Stimulated activated naive CD8-positive, alpha-beta T cell treated with anti-CD3 and anti-CD28 coated beads, Interleukin-15, Interleukin-2, amounts not matched to agents 100 ng/mL and 50 ng/mL, for 24 hours (primary cell): ENCODE results near the gene UNC5C.
A peak's percentile ranks its signal among the peaks of the same experiment; 100 is the strongest.

Experiments used
- H3K27ac Mint-ChIP-seq: one replicate; pipeline ENCODE4 v1.8.0; 2021; ENCODE audit warnings: mild to moderate bottlenecking, mixed read lengths
- H3K27me3 Mint-ChIP-seq: one replicate; pipeline ENCODE4 v1.8.0; 2021; ENCODE audit warnings: mixed read lengths
- H3K36me3 Mint-ChIP-seq: one replicate; pipeline ENCODE4 v1.8.0; 2021; ENCODE audit warnings: low read depth, mixed read lengths
- H3K4me1 Mint-ChIP-seq: one replicate; pipeline ENCODE4 v1.8.0; 2021; ENCODE audit warnings: low read depth, mixed read lengths
- H3K4me3 Mint-ChIP-seq: one replicate; pipeline ENCODE4 v1.8.0; 2021; ENCODE audit warnings: mild to moderate bottlenecking, mixed read lengths
- H3K9me3 Mint-ChIP-seq: one replicate; pipeline ENCODE4 v1.8.0; 2021; ENCODE audit warnings: mixed read lengths

UNC5C gene

GRCh38 chr4:95263391-95263790 lies 285.4 kb downstream of the UNC5C start:
- no peaks in the 10 kb centered on the region for H3K9me3 Mint-ChIP-seq
- no peaks in the 10 kb centered on the region for H3K36me3 Mint-ChIP-seq
- no peak overlapping the region for H3K27ac Mint-ChIP-seq
- H3K27me3 Mint-ChIP-seq = no peaks in the 10 kb centered on the region
- no peaks in the 10 kb centered on the region for H3K4me1 Mint-ChIP-seq
- H3K4me3 Mint-ChIP-seq = no peak overlapping the region

GRCh38 chr4:95256108-95256835 lies 292.5 kb downstream of the UNC5C start:
- Mint-ChIP-seq H3K4me1 (no peaks in the 10 kb centered on the region), H3K27me3 (no peaks in the 10 kb centered on the region), H3K27ac (no peak overlapping the region), H3K4me3 (no peak overlapping the region), H3K36me3 (no peaks in the 10 kb centered on the region), H3K9me3 (no peaks in the 10 kb centered on the region)

GRCh38 chr4:95255396-95256107 lies 293.2 kb downstream of the UNC5C start:
- no peaks in the 10 kb centered on the region for H3K27me3 Mint-ChIP-seq
- no peaks in the 10 kb centered on the region for H3K4me1 Mint-ChIP-seq
- H3K36me3 Mint-ChIP-seq = no peaks in the 10 kb centered on the region
- H3K27ac Mint-ChIP-seq = no peak overlapping the region
- H3K4me3 Mint-ChIP-seq = no peak overlapping the region
- H3K9me3 Mint-ChIP-seq = no peaks in the 10 kb centered on the region

- Mint-ChIP-seq H3K4me3 (no peak overlapping the region), H3K27me3 (no peaks in the 10 kb centered on the region), H3K9me3 (no peaks in the 10 kb centered on the region), H3K36me3 (no peaks in the 10 kb centered on the region), H3K4me1 (peaks cover 17% of the 10 kb centered on the region), H3K27ac (no peak overlapping the region)
Measured at GRCh38 chr4:95251568-95251967, 297.2 kb downstream of the UNC5C start.

- H3K36me3 Mint-ChIP-seq = no peaks in the 10 kb centered on the region
- H3K9me3 Mint-ChIP-seq = no peaks in the 10 kb centered on the region
- peaks cover 17% of the 10 kb centered on the region for H3K4me1 Mint-ChIP-seq
- no peak overlapping the region for H3K27ac Mint-ChIP-seq
- H3K4me3 Mint-ChIP-seq = no peak overlapping the region
- H3K27me3 Mint-ChIP-seq = no peaks in the 10 kb centered on the region
Measured at GRCh38 chr4:95250544-95251137, 298.1 kb downstream of the UNC5C start.

GRCh38 chr4:95249426-95250021 lies 299.2 kb downstream of the UNC5C start:
- H3K27me3 Mint-ChIP-seq = no peaks in the 10 kb centered on the region

GRCh38 chr4:95248720-95249425 lies 299.9 kb downstream of the UNC5C start:
- peaks cover 17% of the 10 kb centered on the region for H3K4me1 Mint-ChIP-seq
- H3K4me3 Mint-ChIP-seq = no peak overlapping the region
- H3K27ac Mint-ChIP-seq = peak overlapping the region; percentile 49
- no peaks in the 10 kb centered on the region for H3K36me3 Mint-ChIP-seq
- no peaks in the 10 kb centered on the region for H3K9me3 Mint-ChIP-seq
- no peaks in the 10 kb centered on the region for H3K27me3 Mint-ChIP-seq

More at GRCh38 chr4:95249426-95250021, 299.2 kb downstream of the UNC5C start:
- Mint-ChIP-seq H3K4me1 (peaks cover 17% of the 10 kb centered on the region), H3K4me3 (no peak overlapping the region), H3K36me3 (no peaks in the 10 kb centered on the region), H3K9me3 (no peaks in the 10 kb centered on the region), H3K27ac (no peak overlapping the region)

GRCh38 chr4:95243892-95244291 lies 304.9 kb downstream of the UNC5C start:
- H3K4me1 Mint-ChIP-seq = peaks cover 6% of the 10 kb centered on the region
- no peaks in the 10 kb centered on the region for H3K9me3 Mint-ChIP-seq
- H3K36me3 Mint-ChIP-seq = no peaks in the 10 kb centered on the region
- H3K27me3 Mint-ChIP-seq = no peaks in the 10 kb centered on the region
- no peak overlapping the region for H3K27ac Mint-ChIP-seq
- no peak overlapping the region for H3K4me3 Mint-ChIP-seq

GRCh38 chr4:95238554-95238953 lies 310.2 kb downstream of the UNC5C start:
- Mint-ChIP-seq H3K27me3 (no peaks in the 10 kb centered on the region), H3K36me3 (no peaks in the 10 kb centered on the region), H3K4me1 (no peaks in the 10 kb centered on the region), H3K27ac (no peak overlapping the region), H3K4me3 (no peak overlapping the region), H3K9me3 (peaks cover 4% of the 10 kb centered on the region)

- peak overlapping the region; percentile 21 for H3K27ac Mint-ChIP-seq
- H3K9me3 Mint-ChIP-seq = no peaks in the 10 kb centered on the region
- no peaks in the 10 kb centered on the region for H3K4me1 Mint-ChIP-seq
- H3K36me3 Mint-ChIP-seq = no peaks in the 10 kb centered on the region
- H3K27me3 Mint-ChIP-seq = peaks cover 2% of the 10 kb centered on the region
- H3K4me3 Mint-ChIP-seq = no peak overlapping the region
Measured at GRCh38 chr4:95232358-95233156, 316.2 kb downstream of the UNC5C start.

GRCh38 chr4:95231681-95232080 lies 317.1 kb downstream of the UNC5C start:
- no peaks in the 10 kb centered on the region for H3K4me1 Mint-ChIP-seq
- no peak overlapping the region for H3K4me3 Mint-ChIP-seq
- no peaks in the 10 kb centered on the region for H3K9me3 Mint-ChIP-seq
- peaks cover 2% of the 10 kb centered on the region for H3K27me3 Mint-ChIP-seq
- no peaks in the 10 kb centered on the region for H3K36me3 Mint-ChIP-seq
- H3K27ac Mint-ChIP-seq = no peak overlapping the region

GRCh38 chr4:95225849-95226248 lies 322.9 kb downstream of the UNC5C start:
- Mint-ChIP-seq H3K4me1 (no peaks in the 10 kb centered on the region), H3K27me3 (no peaks in the 10 kb centered on the region), H3K27ac (no peak overlapping the region)

GRCh38 chr4:95224402-95224801 lies 324.4 kb downstream of the UNC5C start:
- H3K4me3 Mint-ChIP-seq = no peak overlapping the region
- H3K9me3 Mint-ChIP-seq = no peaks in the 10 kb centered on the region
- H3K27ac Mint-ChIP-seq = no peak overlapping the region
- no peaks in the 10 kb centered on the region for H3K4me1 Mint-ChIP-seq
- H3K36me3 Mint-ChIP-seq = no peaks in the 10 kb centered on the region
- H3K27me3 Mint-ChIP-seq = no peaks in the 10 kb centered on the region

More at GRCh38 chr4:95225849-95226248, 322.9 kb downstream of the UNC5C start:
- Mint-ChIP-seq H3K36me3 (no peaks in the 10 kb centered on the region), H3K4me3 (no peak overlapping the region), H3K9me3 (no peaks in the 10 kb centered on the region)
